Prostate gland (tissue), 2 donors: ENCODE results near the gene TRA2B.

Source experiments
- POLR2AphosphoS5 ChIP-seq: sonication (generic); formaldehyde crosslinking; IDR thresholded peaks from one replicate; pipeline ENCODE4 v1.6.1; 2017; ENCODE audit warnings: antibody characterized with exemption
- TF ChIP-seq, protein P1 (sequence below), 4 experiments: fragments of 200-600 bp in 2 of 4; fragments of 450-650 bp in 2 of 4; sonication (generic) in 2 of 4; IDR thresholded peaks; 1 replicate in 3 of 4; 2 replicates in 1 of 4; pipeline ENCODE4 v1.5.1; 2016 to 2019; ENCODE audit warnings: antibody characterized with exemption in 4 of 4, mild to moderate bottlenecking in 2 of 4, moderate library complexity in 2 of 4

DNA sequence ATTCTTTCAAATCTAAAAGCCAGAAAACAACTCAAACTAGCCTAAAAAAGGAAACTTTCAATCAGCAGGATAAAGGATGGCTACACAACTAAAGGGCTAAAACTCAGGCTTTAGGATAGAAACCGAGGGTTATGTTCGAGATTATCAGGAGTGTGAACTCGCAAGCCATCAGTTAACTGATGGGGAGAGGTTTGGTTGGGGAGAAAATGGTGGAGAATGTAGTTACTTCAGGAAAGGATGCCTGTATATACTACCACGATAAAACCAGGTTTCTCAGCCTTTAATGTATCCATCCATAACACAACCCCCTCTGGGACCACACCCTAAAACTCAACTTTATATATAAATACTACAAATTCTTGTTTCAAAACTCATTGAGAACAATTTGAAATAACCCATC is 22.2 kb downstream of the TRA2B start:
- TF ChIP-seq, protein P1, sequence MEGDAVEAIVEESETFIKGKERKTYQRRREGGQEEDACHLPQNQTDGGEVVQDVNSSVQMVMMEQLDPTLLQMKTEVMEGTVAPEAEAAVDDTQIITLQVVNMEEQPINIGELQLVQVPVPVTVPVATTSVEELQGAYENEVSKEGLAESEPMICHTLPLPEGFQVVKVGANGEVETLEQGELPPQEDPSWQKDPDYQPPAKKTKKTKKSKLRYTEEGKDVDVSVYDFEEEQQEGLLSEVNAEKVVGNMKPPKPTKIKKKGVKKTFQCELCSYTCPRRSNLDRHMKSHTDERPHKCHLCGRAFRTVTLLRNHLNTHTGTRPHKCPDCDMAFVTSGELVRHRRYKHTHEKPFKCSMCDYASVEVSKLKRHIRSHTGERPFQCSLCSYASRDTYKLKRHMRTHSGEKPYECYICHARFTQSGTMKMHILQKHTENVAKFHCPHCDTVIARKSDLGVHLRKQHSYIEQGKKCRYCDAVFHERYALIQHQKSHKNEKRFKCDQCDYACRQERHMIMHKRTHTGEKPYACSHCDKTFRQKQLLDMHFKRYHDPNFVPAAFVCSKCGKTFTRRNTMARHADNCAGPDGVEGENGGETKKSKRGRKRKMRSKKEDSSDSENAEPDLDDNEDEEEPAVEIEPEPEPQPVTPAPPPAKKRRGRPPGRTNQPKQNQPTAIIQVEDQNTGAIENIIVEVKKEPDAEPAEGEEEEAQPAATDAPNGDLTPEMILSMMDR (IDR thresholded peaks at IDR 0.05) = no peak
- no peak for TF ChIP-seq POLR2AphosphoS5
